ENCODE data around the gene GMFB.

- TF ChIP-seq MAX (IDR thresholded peaks at IDR 0.05; ENCODE audit: low read depth, low read length): no peak
- TF ChIP-seq CTCF (IDR thresholded peaks at IDR 0.05; ENCODE audit: low read depth, low read length): no peak
Observed at GRCh38 chr14:54500744-54501143, 12.0 kb upstream of the GMFB start.

All from NB4 (cell line).